Natural killer cell (primary cell): ENCODE measurements around the gene C17orf107. TPM values are rescaled to one million over a fixed set of nuclear protein-coding genes. Genes with fewer than 3 reads are reported as not detected.

Source experiments
- ATAC-seq, 3 donors: fragments of 150-1000 bp in 2 of 3; fragments of 200-7000 bp in 1 of 3; cut with Tn5 transposase; 1 replicate in 1 of 3; 2 replicates in 2 of 3; pipeline ENCODE4 v1.10.0; 2021; ENCODE audit warnings: mild to moderate bottlenecking in 2 of 3, moderate library complexity in 2 of 3
- DNase-seq, 2 donors: peaks; one replicate each; pipeline versions ENCODE4 v3.0.0 to v3.0.0-alpha.2; 2013 to 2021; ENCODE audit warnings: mixed read lengths in 1 of 2
- H3K27ac ChIP-seq: one replicate; pipeline ENCODE4 v1.5.1; 2013; ENCODE audit warnings: mild to moderate bottlenecking, low read length
- H3K27me3 ChIP-seq: one replicate; pipeline ENCODE4 v1.6.1; 2013; ENCODE audit warnings: low read length; ENCODE audit not compliant: control insufficient read depth, insufficient read depth
- H3K36me3 ChIP-seq: one replicate; pipeline ENCODE4 v1.6.1; 2013; ENCODE audit warnings: low read length; ENCODE audit not compliant: control insufficient read depth, insufficient read depth
- H3K4me1 ChIP-seq: one replicate; pipeline ENCODE4 v1.6.1; 2013; ENCODE audit warnings: low read length; ENCODE audit not compliant: control insufficient read depth, insufficient read depth
- H3K4me3 ChIP-seq: one replicate; pipeline ENCODE4 v1.5.1; 2013; ENCODE audit warnings: low read length
- H3K9me3 ChIP-seq: one replicate; pipeline ENCODE4 v1.6.1; 2013; ENCODE audit warnings: low read length; ENCODE audit not compliant: control insufficient read depth, insufficient read depth
- H3K27ac Mint-ChIP-seq, 2 donors: one replicate each; pipeline ENCODE4 v1.8.0; 2022; ENCODE audit warnings: mild to moderate bottlenecking in 2 of 2, mixed read lengths in 2 of 2, moderate library complexity in 1 of 2
- H3K27me3 Mint-ChIP-seq, 2 donors: one replicate each; pipeline ENCODE4 v1.8.0; 2022; ENCODE audit warnings: low read depth in 2 of 2, mixed read lengths in 2 of 2
- H3K36me3 Mint-ChIP-seq: one replicate; pipeline ENCODE4 v1.8.0; 2022; ENCODE audit warnings: mixed read lengths
- H3K4me1 Mint-ChIP-seq, 2 donors: one replicate each; pipeline ENCODE4 v1.8.0; 2022; ENCODE audit warnings: mixed read lengths in 2 of 2
- H3K4me3 Mint-ChIP-seq: one replicate; pipeline ENCODE4 v1.8.0; 2022; ENCODE audit warnings: mild to moderate bottlenecking, moderate library complexity, mixed read lengths
- H3K9me3 Mint-ChIP-seq, 2 donors: one replicate each; pipeline ENCODE4 v1.8.0; 2022; ENCODE audit warnings: mixed read lengths in 2 of 2
- CTCF ChIP-seq: fragments of 200-600 bp; IDR thresholded peaks from one replicate; pipeline ENCODE4 v1.8.0; 2022; ENCODE audit warnings: antibody characterized with exemption
- WGBS: methylation state at CpG from one replicate; pipeline ENCODE4 v1.1.7; 2013; ENCODE audit warnings: missing lambda C conversion rate; ENCODE audit not compliant: insufficient coverage; 5-methylcytosine and 5-hydroxymethylcytosine counted together
- intact Hi-C: fragments of 100-400 bp; cut with micrococcal nuclease; formaldehyde crosslinking; loops from one replicate; pipeline ENCODE4 v1.14.2; 2022
- total RNA-seq, 4 donors: library from RNA; stranded (reverse); fragments of 120-200 nt in 1 of 4; gene quantifications; one replicate each; pipeline versions ENCODE4 v1.2.3 to v1.2.4, GENCODE V29; 2013 to 2022

Gene C17orf107
- total RNA-seq, 3 donors from 2014 or later (not counting 1 experiment from before 2014, with no cell fraction given) = 24.4 to 30.2 (median 27.5) TPM

GRCh38 chr17:4892499-4893221 lies 6.7 kb upstream of the C17orf107 start:
- Histone ChIP-seq H3K36me3 (peaks cover 69% of the 10 kb centered on the region), H3K27me3 (no peaks in the 10 kb centered on the region), H3K4me3 (no peak overlapping the region), H3K9me3 (no peaks in the 10 kb centered on the region), H3K4me1 (no peaks in the 10 kb centered on the region), H3K27ac (no peak overlapping the region)
- intact Hi-C loops = no loop called here
- DNase-seq = no peak
- 94% methylated on average over 21 of the region's 23 CpGs for WGBS
- Mint-ChIP-seq H3K36me3 (no peaks in the 10 kb centered on the region), H3K4me3 (no peak overlapping the region), H3K27ac (peak overlapping the region in 1 of 2 donors; percentile 73), H3K4me1 (peaks cover 0 to 5% of the 10 kb centered on the region in 2 donors), H3K9me3 (no peaks in the 10 kb centered on the region), H3K27me3 (no peaks in the 10 kb centered on the region)
- no peak for ATAC-seq
- no peak for TF ChIP-seq CTCF

GRCh38 chr17:4893272-4893671 lies 6.1 kb upstream of the C17orf107 start:
- Histone ChIP-seq H3K9me3 (no peaks in the 10 kb centered on the region), H3K4me1 (peaks cover 2% of the 10 kb centered on the region), H3K27ac (no peak overlapping the region), H3K36me3 (peaks cover 68% of the 10 kb centered on the region), H3K27me3 (no peaks in the 10 kb centered on the region), H3K4me3 (no peak overlapping the region)
- intact Hi-C loops = no loop called here
- WGBS = 95% methylated on average over 17 of the region's 18 CpGs
- H3K4me1 Mint-ChIP-seq = peaks cover 0 to 7% of the 10 kb centered on the region in 2 donors
- ATAC-seq (no peak), DNase-seq (no peak)
- no peaks in the 10 kb centered on the region for H3K36me3 Mint-ChIP-seq
- H3K27ac Mint-ChIP-seq = peak overlapping the region in 1 of 2 donors; percentile 73
- no peak for TF ChIP-seq CTCF
- no peak overlapping the region for H3K4me3 Mint-ChIP-seq
- H3K9me3 Mint-ChIP-seq = no peaks in the 10 kb centered on the region
- H3K27me3 Mint-ChIP-seq = no peaks in the 10 kb centered on the region

GRCh38 chr17:4893721-4894560 lies 5.4 kb upstream of the C17orf107 start:
- Histone ChIP-seq H3K36me3 (peaks cover 66% of the 10 kb centered on the region), H3K4me1 (peaks cover 8% of the 10 kb centered on the region), H3K27ac (no peak overlapping the region), H3K4me3 (no peak overlapping the region), H3K9me3 (no peaks in the 10 kb centered on the region), H3K27me3 (no peaks in the 10 kb centered on the region)
- no peak for TF ChIP-seq CTCF
- WGBS = 94% methylated on average over 31 of the region's 31 CpGs
- Mint-ChIP-seq H3K27ac (no peak overlapping the region), H3K4me1 (peaks cover 0 to 9% of the 10 kb centered on the region in 2 donors), H3K36me3 (no peaks in the 10 kb centered on the region), H3K4me3 (no peak overlapping the region), H3K9me3 (no peaks in the 10 kb centered on the region), H3K27me3 (no peaks in the 10 kb centered on the region)
- DNase-seq (no peak), ATAC-seq (no peak)
- intact Hi-C loops = no loop called here
